HG03103 (cell line): ENCODE results near the gene NACC1.

Experiments
- ATAC-seq: cut with Tn5 transposase; IDR thresholded peaks from one replicate; pipeline ENCODE4 v1.9.1; 2021; ENCODE audit warnings: low read depth; ENCODE audit not compliant: unreplicated experiment

The NACC1 gene

DNA sequence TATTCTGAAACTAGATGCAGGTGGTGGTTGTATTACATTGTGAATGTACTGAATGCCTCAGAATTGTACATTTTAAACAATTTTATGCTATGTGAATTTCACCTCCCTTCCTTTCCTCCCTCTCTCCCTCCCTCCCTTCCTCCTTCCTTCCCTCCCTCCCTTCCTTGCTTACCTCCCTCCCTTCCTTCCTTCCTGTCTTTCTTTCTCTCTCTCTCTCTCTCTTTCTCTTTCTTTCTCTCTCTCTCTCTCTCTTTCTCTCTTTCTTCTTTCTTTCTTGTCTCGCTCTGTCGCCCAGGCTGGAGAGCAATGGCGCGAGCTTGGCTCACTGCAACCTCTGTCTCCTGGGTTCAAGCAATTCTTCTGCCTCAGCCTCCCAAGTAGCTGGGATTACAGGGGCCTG, 69.4 kb downstream of the NACC1 start:
- no peak for ATAC-seq

DNA sequence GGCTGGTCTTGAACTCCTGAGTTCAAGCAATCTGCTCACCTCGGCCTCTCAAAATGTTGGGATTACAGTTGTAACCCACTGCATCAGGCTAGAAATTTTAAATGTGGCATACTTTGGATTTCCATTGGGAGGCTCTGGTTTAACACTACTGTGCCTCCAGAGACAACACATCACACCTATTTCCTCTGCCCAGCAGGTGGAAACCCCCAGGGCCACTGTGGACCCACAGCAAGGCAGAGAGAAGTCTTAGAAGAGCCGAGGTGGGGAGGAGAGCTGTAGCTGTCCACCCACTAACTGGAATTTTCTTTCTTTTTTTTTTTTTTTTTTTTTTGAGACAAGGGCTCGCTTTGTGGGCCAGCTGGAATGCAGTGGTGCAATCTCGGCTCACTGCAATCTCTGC, 71.5 kb downstream of the NACC1 start:
- ATAC-seq, result no peak
